H1 (cell line): ENCODE measurements around the gene ATAD5. TPM values are rescaled to one million over a fixed set of nuclear protein-coding genes. Genes with fewer than 3 reads are reported as not detected.

Experiments
- CTCF ChIA-PET: fragments of 300-600 bp; sonication (Branson Sonifier 250); formaldehyde crosslinking; loops from one replicate; lab custom pipeline; 2021; ENCODE audit not compliant: partially characterized antibody; lab: Charles Lee
- POLR2A ChIA-PET: fragments of 300-600 bp; sonication (Branson Sonifier 250); formaldehyde crosslinking; loops from one replicate; lab custom pipeline; 2021; ENCODE audit warnings: inconsistent platforms; ENCODE audit not compliant: partially characterized antibody; lab: Charles Lee
- DNase-seq, 2 experiments: peaks; one replicate each; pipeline versions ENCODE4 v3.0.0 to v3.0.0-alpha.2; 2010 to 2022; ENCODE audit warnings: low spot score in 2 of 2, low read depth in 1 of 2, mixed read lengths in 1 of 2
- FAIRE-seq: peaks from 2 replicates; lab custom pipeline; 2011; peaks lifted over from hg19 to GRCh38; lab: Jason Lieb, UNC
- H2AFZ ChIP-seq: 2 replicates; pipeline ENCODE4 v1.8.1; 2012; ENCODE audit warnings: low read length, inconsistent platforms
- H2AK5ac ChIP-seq: 2 replicates; pipeline ENCODE4 v1.6.1; 2013; ENCODE audit warnings: low read depth, low read length
- H2BK120ac ChIP-seq: replicated peaks from 2 replicates; pipeline ENCODE3; 2013; ENCODE audit warnings: low read depth, low read length, inconsistent platforms
- H2BK12ac ChIP-seq: 2 replicates; pipeline ENCODE4 v1.6.1; 2013; ENCODE audit warnings: low read depth, low read length
- H2BK15ac ChIP-seq: 2 replicates; pipeline ENCODE4 v1.6.1; 2013; ENCODE audit warnings: low read length
- H2BK20ac ChIP-seq: 2 replicates; pipeline ENCODE4 v1.6.1; 2013; ENCODE audit warnings: low read length
- H2BK5ac ChIP-seq: 2 replicates; pipeline ENCODE4 v1.6.1; 2013; ENCODE audit warnings: low read depth, low read length
- H3K14ac ChIP-seq: 2 replicates; pipeline ENCODE4 v1.6.1; 2013; ENCODE audit warnings: inconsistent platforms; ENCODE audit not compliant: insufficient read length
- H3K18ac ChIP-seq: 2 replicates; pipeline ENCODE4 v1.6.1; 2013; ENCODE audit warnings: low read length; ENCODE audit errors: extremely low read depth
- H3K23ac ChIP-seq: 2 replicates; pipeline ENCODE4 v1.6.1; 2013; ENCODE audit warnings: inconsistent platforms; ENCODE audit not compliant: insufficient read length
- H3K23me2 ChIP-seq: 2 replicates; pipeline ENCODE4 v1.6.1; 2013; ENCODE audit warnings: low read depth, low read length
- H3K27ac ChIP-seq: 2 replicates; pipeline ENCODE4 v1.6.1; 2011; ENCODE audit warnings: low read depth, low read length, inconsistent platforms
- H3K27me3 ChIP-seq, 4 experiments: replicated peaks in 1 of 4; 1 replicate in 1 of 4; 2 replicates in 3 of 4; pipeline versions ENCODE4 v1.6.1 to v1.8.1; 2011 to 2013; ENCODE audit warnings: low read length in 3 of 4, mild to moderate bottlenecking in 3 of 4, inconsistent platforms in 2 of 4, mixed read lengths in 2 of 4, moderate library complexity in 1 of 4; ENCODE audit not compliant: control insufficient read depth in 3 of 4, insufficient read depth in 3 of 4; ENCODE audit errors: extremely low read depth in 1 of 4
- H3K36me3 ChIP-seq, 4 experiments: 2 replicates each; pipeline versions ENCODE4 v1.6.1 to v1.8.1; 2011 to 2013; ENCODE audit warnings: mild to moderate bottlenecking in 4 of 4, low read length in 3 of 4, moderate library complexity in 2 of 4, control low read depth in 1 of 4, inconsistent platforms in 1 of 4; ENCODE audit not compliant: insufficient read depth in 4 of 4, control insufficient read depth in 2 of 4
- H3K4ac ChIP-seq: replicated peaks from 2 replicates; pipeline ENCODE3; 2013; ENCODE audit warnings: low read length, low read depth, mixed read lengths, inconsistent platforms; ENCODE audit not compliant: insufficient read length
- H3K4me1 ChIP-seq, 4 experiments: replicated peaks in 1 of 4; 1 replicate in 1 of 4; 2 replicates in 3 of 4; pipeline versions ENCODE4 v1.6.1 to v1.8.1; 2011 to 2013; ENCODE audit warnings: low read length in 3 of 4, inconsistent platforms in 2 of 4, mixed read lengths in 1 of 4; ENCODE audit not compliant: insufficient read depth in 4 of 4, control insufficient read depth in 3 of 4
- H3K4me2 ChIP-seq, 2 experiments: 2 replicates each; pipeline versions ENCODE4 v1.6.1 to v1.8.1; 2011 to 2013; ENCODE audit warnings: low read depth in 2 of 2, low read length in 2 of 2, control low read depth in 1 of 2, inconsistent platforms in 1 of 2, mild to moderate bottlenecking in 1 of 2; ENCODE audit not compliant: insufficient read depth in 1 of 2
- H3K4me3 ChIP-seq, 4 experiments: fragments of 200-600, 300-600 bp in 1 of 4; sonication (generic), shearing (Covaris generic), sonication (Bioruptor Twin) in 1 of 4; 2 replicates each; pipeline versions ENCODE4 v1.5.1 to v1.8.1; 2011 to 2016; ENCODE audit warnings: low read length in 4 of 4, low read depth in 3 of 4, control low read depth in 2 of 4, inconsistent platforms in 2 of 4, mild to moderate bottlenecking in 2 of 4, mixed read lengths in 1 of 4, moderate library complexity in 1 of 4; ENCODE audit not compliant: insufficient read depth in 2 of 4; ENCODE audit errors: extremely low read depth in 1 of 4
- H3K56ac ChIP-seq: replicated peaks from 2 replicates; pipeline ENCODE3; 2013; ENCODE audit warnings: low read depth, mild to moderate bottlenecking, mixed read lengths, low read length, inconsistent platforms; ENCODE audit not compliant: insufficient read length
- H3K79me1 ChIP-seq: 2 replicates; pipeline ENCODE4 v1.6.1; 2013; ENCODE audit warnings: low read depth, low read length, control low read depth
- H3K79me2 ChIP-seq, 2 experiments: 2 replicates each; pipeline versions ENCODE4 v1.6.1 to v1.8.1; 2012 to 2013; ENCODE audit warnings: low read length in 2 of 2, mild to moderate bottlenecking in 2 of 2, inconsistent platforms in 1 of 2; ENCODE audit not compliant: insufficient read depth in 2 of 2, control insufficient read depth in 1 of 2
- H3K9ac ChIP-seq, 4 experiments: replicated peaks in 1 of 4; 1 replicate in 1 of 4; 2 replicates in 3 of 4; pipeline versions ENCODE4 v1.6.1 to v1.8.1; 2011 to 2013; ENCODE audit warnings: low read depth in 3 of 4, low read length in 3 of 4, control low read depth in 2 of 4, mild to moderate bottlenecking in 2 of 4, moderate library complexity in 2 of 4, inconsistent platforms in 1 of 4; ENCODE audit errors: extremely low read depth in 1 of 4
- H3K9me3 ChIP-seq, 2 experiments: 2 replicates each; pipeline versions ENCODE4 v1.6.1 to v1.8.1; 2012 to 2013; ENCODE audit warnings: mild to moderate bottlenecking in 2 of 2, moderate library complexity in 2 of 2, control low read depth in 1 of 2, inconsistent platforms in 1 of 2, low read depth in 1 of 2, low read length in 1 of 2, mixed read lengths in 1 of 2; ENCODE audit not compliant: insufficient read depth in 2 of 2
- H4K20me1 ChIP-seq, 2 experiments: replicated peaks in 1 of 2; 2 replicates each; pipeline versions ENCODE3 to v1.8.1; 2011 to 2013; ENCODE audit warnings: inconsistent platforms in 2 of 2, low read length in 2 of 2, mild to moderate bottlenecking in 1 of 2; ENCODE audit not compliant: insufficient read depth in 2 of 2, control insufficient read depth in 1 of 2
- H4K5ac ChIP-seq: 2 replicates; pipeline ENCODE4 v1.6.1; 2013; ENCODE audit warnings: low read length, low read depth, mixed read lengths, inconsistent platforms; ENCODE audit not compliant: insufficient read length
- H4K8ac ChIP-seq: 2 replicates; pipeline ENCODE4 v1.8.0; 2013; ENCODE audit warnings: mild to moderate bottlenecking, moderate library complexity, low read length, inconsistent platforms; ENCODE audit not compliant: insufficient read depth; ENCODE audit errors: extremely low read depth
- H4K91ac ChIP-seq: replicated peaks from 2 replicates; pipeline ENCODE3; 2013; ENCODE audit warnings: low read length, mixed read lengths, inconsistent platforms; ENCODE audit not compliant: insufficient read length
- CEBPB ChIP-seq: IDR thresholded peaks from 2 replicates; pipeline ENCODE4 v1.6.1; 2012; ENCODE audit warnings: low read depth, low read length
- CHD1 ChIP-seq: IDR thresholded peaks from 2 replicates; pipeline ENCODE4 v1.6.1; 2012; ENCODE audit warnings: low read depth, low read length, improper control_type of control experiment
- EZH2 ChIP-seq: fragments of 200-600 bp; sonication (generic); IDR thresholded peaks from 2 replicates; pipeline ENCODE4 v1.7.1; 2012; ENCODE audit warnings: low read depth, mild to moderate bottlenecking, moderate library complexity, low read length, inconsistent platforms; ENCODE audit not compliant: severe bottlenecking
- HDAC2 ChIP-seq, 2 experiments: fragments of 300-600 bp in 1 of 2; sonication (generic) in 1 of 2; IDR thresholded peaks; 2 replicates each; pipeline ENCODE4 v1.6.1; 2011 to 2012; ENCODE audit warnings: low read depth in 2 of 2, low read length in 2 of 2, mild to moderate bottlenecking in 2 of 2, moderate library complexity in 2 of 2, borderline replicate concordance in 1 of 2, inconsistent platforms in 1 of 2
- JUND ChIP-seq: IDR thresholded peaks from 2 replicates; pipeline ENCODE4 v1.6.1; 2011; ENCODE audit warnings: mild to moderate bottlenecking, improper control_type of control experiment, low read length
- KDM5A ChIP-seq: fragments of 200-600 bp; IDR thresholded peaks from 2 replicates; pipeline ENCODE4 v1.7.1; 2012; ENCODE audit warnings: mild to moderate bottlenecking, low read length, inconsistent platforms, mixed read lengths
- NRF1 ChIP-seq: IDR thresholded peaks from 2 replicates; pipeline ENCODE4 v1.6.1; 2011; ENCODE audit warnings: mild to moderate bottlenecking, low read depth, low read length, improper control_type of control experiment
- SP1 ChIP-seq: IDR thresholded peaks from 2 replicates; pipeline ENCODE4 v1.6.1; 2011; ENCODE audit warnings: low read depth, low read length
- SRF ChIP-seq: IDR thresholded peaks from 2 replicates; pipeline ENCODE4 v1.6.1; 2011; ENCODE audit warnings: mild to moderate bottlenecking, low read depth, low read length, moderate library complexity
- TAF1 ChIP-seq: IDR thresholded peaks from 2 replicates; pipeline ENCODE4 v1.6.1; 2011; ENCODE audit warnings: mild to moderate bottlenecking, low read depth, low read length
- TAF7 ChIP-seq: optimal IDR thresholded peaks from 2 replicates; pipeline ENCODE3; 2011; ENCODE audit warnings: low read depth, mild to moderate bottlenecking, inconsistent platforms, low read length, moderate library complexity, borderline replicate concordance
- USF2 ChIP-seq: IDR thresholded peaks from 2 replicates; pipeline ENCODE4 v1.6.1; 2011; ENCODE audit warnings: low read length, improper control_type of control experiment
- YY1 ChIP-seq: IDR thresholded peaks from 2 replicates; pipeline ENCODE4 v1.6.1; 2011; ENCODE audit warnings: low read depth, mild to moderate bottlenecking, low read length
- WGBS, 2 experiments: shearing (Covaris generic) in 1 of 2; methylation state at CpG; one replicate each; pipeline versions ENCODE4 v1.1.6 to v1.1.7; 2013 to 2015; ENCODE audit warnings: low lambda C conversion rate in 2 of 2, mixed read lengths in 2 of 2, inconsistent platforms in 1 of 2, low coverage in 1 of 2, missing lambda C conversion rate in 1 of 2; ENCODE audit not compliant: insufficient replicate concordance in 2 of 2, insufficient coverage in 1 of 2, insufficient read length in 1 of 2; ENCODE audit errors: extremely low coverage in 1 of 2, missing lambda C conversion rate in 1 of 2; 5-methylcytosine and 5-hydroxymethylcytosine counted together
- polyA plus RNA-seq, 7 experiments: library from polyadenylated mRNA; depleted of rRNA in 3 of 7; stranded (reverse) in 5 of 7; unstranded in 2 of 7; fragments of >200 nt in 5 of 7; fragments of 200-250 nt in 2 of 7; gene quantifications; 1 replicate in 5 of 7; 2 replicates in 1 of 7; 4 replicates in 1 of 7; pipeline versions ENCODE4 v1.2.1 to v1.2.3, GENCODE V29; 2011 to 2013; ENCODE audit warnings: missing spikeins in 2 of 7, mixed read lengths in 2 of 7
- total RNA-seq: library from RNA; stranded (reverse); fragmentation: NEBNext Ultra II Directional; extraction: Animal tissue kit (Norgen Biotek cat#: 25700); gene quantifications from 2 replicates; pipeline ENCODE4 v1.2.1, GENCODE V29; 2021

ATAD5 gene
- total and polyA plus RNA-seq, 2 of the 8 experiments (the other 6 are each of a cell fraction or from before 2014, with no cell fraction given) = 3.5 to 30.0 TPM

- Histone ChIP-seq H4K91ac (no peak overlapping the region), H3K18ac (no peak overlapping the region), H4K8ac (no peak overlapping the region), H2AFZ (no peak overlapping the region), H2BK15ac (no peak overlapping the region), H2BK20ac (no peak overlapping the region), H3K23me2 (peaks cover 4% of the 10 kb centered on the region; the same call in 1 of the 2 replicates), H4K20me1 (peaks cover 0 to 2% of the 10 kb centered on the region in 2 experiments), H3K9me3 (no peaks in the 10 kb centered on the region), H3K23ac (no peak overlapping the region), H3K14ac (no peak overlapping the region), H2AK5ac (no peak overlapping the region), H3K4ac (no peak overlapping the region), H2BK5ac (no peak overlapping the region), H3K56ac (no peak overlapping the region), H3K79me2 (peaks cover 0 to 20% of the 10 kb centered on the region in 2 experiments; a peak in 2 of 4 replicates), H2BK12ac (no peak overlapping the region), H3K4me3 (no peak overlapping the region), H2BK120ac (no peak overlapping the region), H3K9ac (no peak overlapping the region), H3K27ac (no peak overlapping the region), H4K5ac (no peak overlapping the region), H3K4me2 (no peak overlapping the region), H3K36me3 (no peaks in the 10 kb centered on the region), H3K79me1 (no peaks in the 10 kb centered on the region), H3K27me3 (no peaks in the 10 kb centered on the region), H3K4me1 (peaks cover 5 to 12% (median 8%) of the 10 kb centered on the region in 4 experiments; a peak in 6 of 7 replicates)
- 87% methylated on average over 3 of the region's 6 CpGs; no CpG with 5 or more reads in 1 of the 2 experiments for WGBS, 2 experiments
- no peak for FAIRE-seq
- DNase-seq = no peak
- ChIA-PET CTCF (no interaction called here), POLR2A (interaction anchor here (0.6 to 1.4 kb wide), 3 partner anchors 8 to 79 kb away, joined by 3 to 6 read pairs (median 3); partner anchors contain the start of gene TEFM)
- no peak for TF ChIP-seq EZH2
- TF ChIP-seq YY1 = no peak
- no peak for TF ChIP-seq CEBPB
- TF ChIP-seq JUND = no peak
- no peak for TF ChIP-seq TAF7
- no peak for TF ChIP-seq NRF1
- TF ChIP-seq HDAC2 (IDR thresholded peaks at IDR 0.05; ENCODE audit: borderline replicate concordance in 1 of 2, low read depth in 2 of 2, low read length in 2 of 2) = no peak
- no peak for TF ChIP-seq CHD1
- TF ChIP-seq KDM5A = no peak
- no peak for TF ChIP-seq TAF1
- TF ChIP-seq SP1 = no peak
- TF ChIP-seq SRF = no peak
- no peak for TF ChIP-seq USF2
These were observed 4.7 kb upstream of the ATAD5 start for GRCh38 chr17:30827082-30827481.
